NCI-H2107 treated with DMSO at 0.1 percent for 48 hours (cell line): ENCODE measurements around the gene FTL.

Source experiments
- DNase-seq: peaks from one replicate; lab custom pipeline; 2025; ENCODE audit not compliant: unreplicated experiment; lab: John Stamatoyannopoulos, UW

Gene FTL

GRCh38 chr19:48990400-48990799 is 25.3 kb downstream of the FTL start:
- DNase-seq = no peak

- no peak for DNase-seq
These were observed 26.0 kb downstream of the FTL start for GRCh38 chr19:48991011-48991609.

GRCh38 chr19:48991873-48992580 is 26.9 kb downstream of the FTL start:
- peak; percentile 3 for DNase-seq

- DNase-seq = peak; percentile 21
These were observed 27.6 kb downstream of the FTL start for GRCh38 chr19:48992581-48993174.

GRCh38 chr19:48993175-48994034 is 28.3 kb downstream of the FTL start, which contains the start of the genes GYS1 and RUVBL2:
GYS1 (minus strand) TSS chr19:48993309; CDS start chr19:48993112, 197 bp downstream.
RUVBL2 (plus strand) TSS chr19:48993887; CDS start chr19:48993912, 25 bp downstream.
- peak; percentile 96 for DNase-seq

GRCh38 chr19:48994035-48994386 is 28.9 kb downstream of the FTL start:
- DNase-seq = no peak

GRCh38 chr19:48997972-48998371 is 32.9 kb downstream of the FTL start:
- peak; percentile 84 for DNase-seq

- DNase-seq = no peak
These were observed 34.6 kb downstream of the FTL start for GRCh38 chr19:48999481-49000325.

- DNase-seq = no peak
These were observed 39.0 kb downstream of the FTL start for GRCh38 chr19:49004133-49004532.

- DNase-seq = no peak
These were observed 40.0 kb downstream of the FTL start for GRCh38 chr19:49004964-49005614.

- DNase-seq = no peak
These were observed 41.8 kb downstream of the FTL start for GRCh38 chr19:49006905-49007304.

- DNase-seq = no peak
These were observed 44.7 kb downstream of the FTL start for GRCh38 chr19:49009828-49010227.

GRCh38 chr19:49010453-49010852 is 45.3 kb downstream of the FTL start:
- no peak for DNase-seq

GRCh38 chr19:49011194-49011593 is 46.1 kb downstream of the FTL start:
- DNase-seq = no peak

GRCh38 chr19:49014123-49014869 is 49.2 kb downstream of the FTL start:
- no peak for DNase-seq

- no peak for DNase-seq
These were observed 49.8 kb downstream of the FTL start for GRCh38 chr19:49014870-49015255.

- DNase-seq = no peak
These were observed 51.1 kb downstream of the FTL start for GRCh38 chr19:49016067-49016839.
